K562 (cell line): ENCODE measurements around the gene TUBA1A. TPM values are rescaled to one million over a fixed set of nuclear protein-coding genes. Genes with fewer than 3 reads are reported as not detected.

Experiments used
- ATAC-seq: fragments of 200-7000 bp; cut with Tn5 transposase; 3 replicates; pipeline ENCODE4 v1.9.1; 2020; ENCODE audit warnings: moderate library complexity
- BruUV-seq: library from RNA; stranded (reverse); fragments of 400-500 nt; replicated peaks from 2 replicates; lab custom pipeline; 2021; lab: Mats Ljungman, UMichigan
- CTCF ChIA-PET: fragments of 300-600 bp; formaldehyde crosslinking; extraction: SDS; loops from one replicate; lab custom pipeline; 2021; ENCODE audit warnings: low intra/inter-chr PET ratio; lab: Yijun Ruan, JAX
- POLR2A ChIA-PET: fragments of 300-600, 350-650 bp; sonication (Branson Sonifier 250); formaldehyde crosslinking; extraction: SDS; loops from one replicate; lab custom pipeline; 2021; ENCODE audit warnings: antibody characterized with exemption, inconsistent platforms; lab: Yijun Ruan, JAX
- DNase-seq, 4 experiments: peaks; one replicate each; pipeline versions ENCODE4 v3.0.0 to v3.0.0-alpha.2; 2011 to 2018; ENCODE audit warnings: low spot score in 3 of 4, mixed read lengths in 3 of 4; ENCODE audit errors: extremely low read depth in 1 of 4
- FAIRE-seq: peaks from 2 replicates; lab custom pipeline; 2011; peaks lifted over from hg19 to GRCh38; lab: Jason Lieb, UNC
- H2AFZ ChIP-seq: 2 replicates; pipeline ENCODE4 v1.6.0; 2011; ENCODE audit warnings: low read depth, low read length, control low read depth, inconsistent platforms
- H3K27ac ChIP-seq: fragments of 200-600 bp; 3 replicates; pipeline ENCODE4 v1.8.0; 2011; ENCODE audit warnings: low read depth, mild to moderate bottlenecking, control low read depth, inconsistent platforms, low read length, moderate library complexity, mixed read lengths; ENCODE audit errors: extremely low read depth
- H3K27me3 ChIP-seq, 2 experiments: fragments of 300-600 bp in 1 of 2; 2 replicates in 1 of 2; 3 replicates in 1 of 2; pipeline versions ENCODE4 v1.6.0 to v1.8.0; 2011; ENCODE audit warnings: inconsistent platforms in 2 of 2, low read length in 2 of 2, mild to moderate bottlenecking in 1 of 2, mixed read lengths in 1 of 2, moderate library complexity in 1 of 2; ENCODE audit not compliant: control insufficient read depth in 2 of 2, insufficient read depth in 2 of 2
- H3K36me3 ChIP-seq: fragments of 300-600 bp; 3 replicates; pipeline ENCODE4 v1.8.0; 2011; ENCODE audit warnings: mild to moderate bottlenecking, low read length, inconsistent platforms; ENCODE audit not compliant: control insufficient read depth, insufficient read depth
- H3K4me1 ChIP-seq, 2 experiments: fragments of 200-600 bp in 1 of 2; replicated peaks in 1 of 2; 2 replicates in 1 of 2; 3 replicates in 1 of 2; pipeline versions ENCODE4 v1.5.1 to v1.8.0; 2011; ENCODE audit warnings: inconsistent platforms in 2 of 2, low read length in 2 of 2, mild to moderate bottlenecking in 1 of 2, mixed read lengths in 1 of 2, moderate library complexity in 1 of 2; ENCODE audit not compliant: control insufficient read depth in 2 of 2, insufficient read depth in 2 of 2
- H3K4me2 ChIP-seq: 2 replicates; pipeline ENCODE4 v1.6.1; 2011; ENCODE audit warnings: low read length, control low read depth, inconsistent platforms, mixed read lengths; ENCODE audit not compliant: insufficient read depth
- H3K4me3 ChIP-seq: fragments of 200-600 bp; sonication (generic), shearing (Covaris generic); 2 replicates; pipeline ENCODE4 v1.5.1; 2016; ENCODE audit warnings: control low read depth, inconsistent platforms
- H3K79me2 ChIP-seq: fragments of 200-600 bp; 3 replicates; pipeline ENCODE4 v1.8.0; 2011; ENCODE audit warnings: low read length, inconsistent platforms; ENCODE audit not compliant: control insufficient read depth, insufficient read depth
- H3K9ac ChIP-seq, 2 experiments: 2 replicates each; pipeline versions ENCODE4 v1.6.0 to v1.6.1; 2011; ENCODE audit warnings: low read depth in 2 of 2, low read length in 2 of 2, control low read depth in 1 of 2, inconsistent platforms in 1 of 2, mild to moderate bottlenecking in 1 of 2, mixed read lengths in 1 of 2; ENCODE audit not compliant: insufficient read depth in 1 of 2
- H3K9me1 ChIP-seq: one replicate; pipeline ENCODE4 v1.6.0; 2011; ENCODE audit warnings: inconsistent platforms, mild to moderate bottlenecking, low read length, moderate library complexity; ENCODE audit not compliant: control insufficient read depth, insufficient read depth
- H3K9me3 ChIP-seq: replicated peaks from 2 replicates; pipeline ENCODE4 v1.5.1; 2011; ENCODE audit warnings: low read depth, low read length, inconsistent platforms; ENCODE audit not compliant: control insufficient read depth, insufficient read depth
- H4K20me1 ChIP-seq: replicated peaks from 2 replicates; pipeline ENCODE4 v1.6.1; 2011; ENCODE audit warnings: low read length, inconsistent platforms, mixed read lengths; ENCODE audit not compliant: control insufficient read depth, insufficient read depth
- DPF2 ChIP-seq: fragments of 450-650 bp; IDR thresholded peaks from 2 replicates; pipeline ENCODE4 v1.6.1; 2016
- FOSL1 ChIP-seq: fragments of 200-800 bp; sonication (Bioruptor generic); conservative IDR thresholded peaks from 2 replicates; pipeline ENCODE4 v1.6.1; 2016; ENCODE audit warnings: missing genetic modification characterization, missing compliant biosample characterization
- FOXJ2 ChIP-seq: fragments of 200-800 bp; sonication (Bioruptor generic); IDR thresholded peaks from 2 replicates; pipeline ENCODE4 v1.6.1; 2016; ENCODE audit warnings: missing genetic modification characterization, missing compliant biosample characterization
- FOXO4 ChIP-seq: fragments of 450-650 bp; formaldehyde crosslinking; IDR thresholded peaks from 2 replicates; pipeline ENCODE4 v1.4.0; 2020; ENCODE audit warnings: mild to moderate bottlenecking, moderate library complexity
- HLTF ChIP-seq: fragments of 450-650 bp; IDR thresholded peaks from 2 replicates; pipeline ENCODE4 v1.6.1; 2016
- IRF2 ChIP-seq: sonication (generic); formaldehyde crosslinking; IDR thresholded peaks from 2 replicates; pipeline ENCODE4 v1.8.1; 2022; ENCODE audit warnings: mild to moderate bottlenecking, missing genetic modification reagents
- MAX ChIP-seq: sonication (generic); formaldehyde crosslinking; IDR thresholded peaks from 2 replicates; pipeline ENCODE4 v1.9.0; 2022; ENCODE audit warnings: mild to moderate bottlenecking, missing genetic modification reagents
- MTA2 ChIP-seq: fragments of 450-650 bp; IDR thresholded peaks from 2 replicates; pipeline ENCODE4 v1.6.1; 2016; ENCODE audit warnings: low read depth
- MYNN ChIP-seq, 2 experiments: sonication (generic); formaldehyde crosslinking in 1 of 2; IDR thresholded peaks; 2 replicates each; pipeline versions ENCODE4 v1.5.0 to v1.6.1; 2016 to 2020; ENCODE audit warnings: antibody characterized with exemption in 1 of 2, missing genetic modification reagents in 1 of 2
- NCOA2 ChIP-seq, 2 experiments: fragments of 450-650 bp; IDR thresholded peaks; 2 replicates each; pipeline ENCODE4 v1.6.1; 2018; ENCODE audit warnings: mild to moderate bottlenecking in 2 of 2, moderate library complexity in 1 of 2; ENCODE audit not compliant: partially characterized antibody in 2 of 2
- NEUROD1 ChIP-seq: fragments of 150-350 bp; IDR thresholded peaks from 2 replicates; pipeline ENCODE4 v1.6.1; 2014; ENCODE audit warnings: borderline replicate concordance, low read length, low read depth; ENCODE audit not compliant: partially characterized antibody
- RB1 ChIP-seq: fragments of 450-650 bp; IDR thresholded peaks from 2 replicates; pipeline ENCODE4 v1.6.1; 2017; ENCODE audit warnings: low read depth, mild to moderate bottlenecking
- THRAP3 ChIP-seq: fragments of 450-650 bp; IDR thresholded peaks from 2 replicates; pipeline ENCODE4 v1.6.1; 2016; ENCODE audit warnings: mild to moderate bottlenecking, inconsistent platforms, borderline replicate concordance
- ZHX1 ChIP-seq: fragments of 150-350 bp; conservative IDR thresholded peaks from 2 replicates; pipeline ENCODE4 v1.6.1; 2014; ENCODE audit warnings: low read length
- ZNF175 ChIP-seq: fragments of 200-800 bp; sonication (Bioruptor generic); IDR thresholded peaks from 2 replicates; pipeline ENCODE4 v1.6.1; 2016; ENCODE audit warnings: low read depth, mild to moderate bottlenecking, missing genetic modification characterization, missing compliant biosample characterization
- ZNF512 ChIP-seq: IDR thresholded peaks from 2 replicates; pipeline ENCODE4 v1.6.1; 2016; ENCODE audit warnings: missing genetic modification characterization, missing compliant biosample characterization
- WGBS: fragments of 100-300 bp; shearing (Covaris generic); methylation state at CpG from one replicate; pipeline ENCODE4 v1.1.6; 2016; ENCODE audit warnings: low coverage, mixed read lengths; ENCODE audit not compliant: insufficient coverage; ENCODE audit errors: missing lambda C conversion rate; 5-methylcytosine and 5-hydroxymethylcytosine counted together
- in situ Hi-C: fragments of 300-500 bp; cut with MboI; formaldehyde crosslinking; loops from 4 replicates; pipeline ENCODE4 v1.15.0; 2018; ENCODE audit warnings: inconsistent platforms, mixed read lengths
- intact Hi-C: fragments of 100-400 bp; cut with micrococcal nuclease; formaldehyde crosslinking; loops from 2 replicates; pipeline ENCODE4 v1.14.2; 2022
- polyA plus RNA-seq, 8 experiments: library from polyadenylated mRNA; depleted of rRNA in 4 of 8; stranded (reverse) in 5 of 8; unstranded in 3 of 8; fragments of >200 nt; fragmentation: Nextera tagmentation in 2 of 8; fragmentation: Illumina TruSeq in 1 of 8; extraction: Ambion mirVana in 2 of 8; extraction: Trizol in 1 of 8; gene quantifications; 2 replicates each; pipeline versions ENCODE4 v1.2.1 to v1.2.3, GENCODE V29; 2011 to 2014; ENCODE audit warnings: inconsistent platforms in 1 of 8, missing spikeins in 1 of 8
- total RNA-seq, 7 experiments: library from RNA; depleted of rRNA in 6 of 7; stranded (reverse); fragments of >200 nt in 6 of 7; fragmentation: Illumina TruSeq in 2 of 7; extraction: Trizol in 2 of 7; gene quantifications; 2 replicates each; pipeline versions ENCODE4 v1.2.1 to v1.2.3, GENCODE V29; 2011 to 2021; ENCODE audit warnings: low replicate concordance in 1 of 7

Gene TUBA1A
- total and polyA plus RNA-seq, 9 of the 15 experiments (the other 6 are each of a cell fraction or from before 2014, with no cell fraction given) = 7.4 to 45.1 (median 11.9) TPM

GRCh38 chr12:49201595-49202295 lies 12.9 kb upstream of the TUBA1A start:
- H3K9ac ChIP-seq = no peak overlapping the region; a peak in 1 of 4 replicates
- no peaks in the 10 kb centered on the region for H3K36me3 ChIP-seq
- peak; percentile 66 for ATAC-seq
- peaks cover 8 to 17% of the 10 kb centered on the region in 2 experiments; a peak in 3 of 5 replicates for H3K4me1 ChIP-seq
- BruUV-seq = no TSS peak
- H3K4me3 ChIP-seq = no peak overlapping the region
- H3K4me2 ChIP-seq = no peak overlapping the region; the same call in 1 of the 2 replicates
- no peaks in the 10 kb centered on the region for H3K79me2 ChIP-seq
- H3K9me3 ChIP-seq = no peaks in the 10 kb centered on the region
- in situ Hi-C loops (no loop called here), intact Hi-C loops (no loop called here)
- FAIRE-seq = peak; percentile 61
- WGBS = 10% methylated on average over 4 of the region's 4 CpGs
- H3K27me3 ChIP-seq = no peaks in the 10 kb centered on the region
- peak in 2 of 4 experiments; percentile 25 to 51 for DNase-seq
- peak overlapping the region; percentile 73 for H2AFZ ChIP-seq
- H3K9me1 ChIP-seq = no peaks in the 10 kb centered on the region
- POLR2A ChIA-PET = interaction anchor here (0.8 to 1.7 kb wide), 6 partner anchors 8 to 71 kb away, joined by 3 to 7 read pairs (median 4); partner anchors contain the start of genes TUBA1B and TUBA1C
- H3K27ac ChIP-seq = peak overlapping the region; percentile 20; the same call in 1 of the 3 replicates
- H4K20me1 ChIP-seq = no peaks in the 10 kb centered on the region
- CTCF ChIA-PET = no interaction called here
- TF ChIP-seq THRAP3 (0 out of 2 replicates have a peak, but pooled peaks have one; percentile 7), ZNF512 (tag) (0 out of 2 replicates have a peak, but pooled peaks have one; percentile 5), RB1 (no peak), MAX (CRISPR knock-in tag) (no peak), NCOA2 (IDR thresholded peaks at IDR 0.05; ENCODE audit: partially characterized antibody in 2 of 2) (peak in 1 of 2 experiments; percentile 12), FOXO4 (CRISPR knock-in tag) (no peak), ZNF175 (CRISPR knock-in tag) (0 out of 2 replicates have a peak, but pooled peaks have one; percentile 9), DPF2 (peak; percentile 70), MYNN (IDR thresholded peaks at IDR 0.05) (peak; percentile 31; the same call in 1 of the 2 replicates), MYNN (CRISPR knock-in tag; IDR thresholded peaks at IDR 0.05) (no peak), ZHX1 (peak; percentile 94), FOXJ2 (tag) (peak; percentile 100), NEUROD1 (peak; percentile 32), HLTF (0 out of 2 replicates have a peak, but pooled peaks have one; percentile 1), MTA2 (no peak), IRF2 (CRISPR knock-in tag) (no peak), FOSL1 (tag) (peak; percentile 89)
